Fibroblast of skin of right biceps (primary cell): Measurements from ENCODE around the gene HOXD11.
A peak's percentile ranks its signal among the peaks of the same experiment; 100 is the strongest.

Experiments used
- DNase-seq: peaks from one replicate; pipeline ENCODE4 v3.0.0-alpha.2; 2013

The HOXD11 gene

GRCh38 chr2:176151442-176152287 is 44.6 kb downstream of the HOXD11 start, which contains the start of gene HOXD4:
HOXD4 (plus strand) TSS chr2:176151550; CDS start chr2:176151634, 84 bp downstream.
- peak; percentile 68 for DNase-seq

- DNase-seq: peak; percentile 61
Measured at GRCh38 chr2:176152350-176153181, 45.5 kb downstream of the HOXD11 start.

GRCh38 chr2:176154576-176155252 is 47.6 kb downstream of the HOXD11 start:
- no peak for DNase-seq

- no peak for DNase-seq
Measured at GRCh38 chr2:176155356-176156044, 48.4 kb downstream of the HOXD11 start.

GRCh38 chr2:176156301-176156806 is 49.3 kb downstream of the HOXD11 start:
- no peak for DNase-seq

GRCh38 chr2:176156807-176157498 is 49.9 kb downstream of the HOXD11 start, which contains the start of gene HOXD3:
HOXD3 (plus strand) TSS chr2:176157307; CDS start chr2:176169115, 11,808 bp downstream.
- peak; percentile 77 for DNase-seq

- DNase-seq: peak; percentile 59
Measured at GRCh38 chr2:176157499-176158185, 50.6 kb downstream of the HOXD11 start.

GRCh38 chr2:176158186-176158591 is 51.1 kb downstream of the HOXD11 start:
- peak; percentile 68 for DNase-seq

- DNase-seq: peak; percentile 90
Measured at GRCh38 chr2:176158855-176159662, 52.0 kb downstream of the HOXD11 start.
